GM21528 (cell line): Measurements from ENCODE around the gene COL1A2.

Experiments used
- ATAC-seq: cut with Tn5 transposase; IDR thresholded peaks from one replicate; pipeline ENCODE4 v1.9.1; 2021; ENCODE audit warnings: mild to moderate bottlenecking, moderate library complexity; ENCODE audit not compliant: unreplicated experiment, low FRiP score

COL1A2 gene

GRCh38 chr7:94476251-94476840 is 81.7 kb downstream of the COL1A2 start:
- ATAC-seq: no peak

- ATAC-seq: no peak
Observed at GRCh38 chr7:94477878-94478277, 83.2 kb downstream of the COL1A2 start.

DNA sequence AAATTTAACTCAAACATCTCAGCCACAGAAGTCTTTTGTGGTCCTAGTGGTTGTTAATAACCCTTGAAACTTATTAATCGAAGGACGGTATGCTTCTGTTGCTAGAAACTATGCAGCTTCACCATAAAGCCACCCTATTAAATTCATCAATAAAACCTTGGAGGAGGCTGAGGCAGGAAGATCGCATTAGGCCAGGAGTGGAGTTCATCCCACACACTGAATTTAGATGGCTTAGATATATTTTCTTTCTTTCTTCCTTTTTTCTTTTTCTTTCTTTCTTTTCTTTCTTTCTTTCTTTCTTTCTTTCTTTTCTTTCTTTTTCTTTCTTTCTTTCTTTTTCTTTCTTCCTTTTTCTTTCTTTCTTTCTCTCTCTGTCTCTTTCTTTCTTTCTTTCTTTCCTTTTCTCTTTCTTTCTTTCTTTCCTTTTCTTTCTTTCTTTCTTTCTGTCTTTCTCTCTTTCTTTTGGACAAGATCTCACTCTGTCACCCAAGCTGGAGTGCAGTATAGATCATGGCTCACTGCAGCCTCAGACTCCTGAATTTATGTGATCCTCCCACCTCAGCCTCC is 84.0 kb downstream of the COL1A2 start:
- ATAC-seq: no peak
